Measurements from ENCODE around the gene TMEM214.
A peak's percentile ranks its signal among the peaks of the same experiment; 100 is the strongest.

Gene TMEM214

DNA sequence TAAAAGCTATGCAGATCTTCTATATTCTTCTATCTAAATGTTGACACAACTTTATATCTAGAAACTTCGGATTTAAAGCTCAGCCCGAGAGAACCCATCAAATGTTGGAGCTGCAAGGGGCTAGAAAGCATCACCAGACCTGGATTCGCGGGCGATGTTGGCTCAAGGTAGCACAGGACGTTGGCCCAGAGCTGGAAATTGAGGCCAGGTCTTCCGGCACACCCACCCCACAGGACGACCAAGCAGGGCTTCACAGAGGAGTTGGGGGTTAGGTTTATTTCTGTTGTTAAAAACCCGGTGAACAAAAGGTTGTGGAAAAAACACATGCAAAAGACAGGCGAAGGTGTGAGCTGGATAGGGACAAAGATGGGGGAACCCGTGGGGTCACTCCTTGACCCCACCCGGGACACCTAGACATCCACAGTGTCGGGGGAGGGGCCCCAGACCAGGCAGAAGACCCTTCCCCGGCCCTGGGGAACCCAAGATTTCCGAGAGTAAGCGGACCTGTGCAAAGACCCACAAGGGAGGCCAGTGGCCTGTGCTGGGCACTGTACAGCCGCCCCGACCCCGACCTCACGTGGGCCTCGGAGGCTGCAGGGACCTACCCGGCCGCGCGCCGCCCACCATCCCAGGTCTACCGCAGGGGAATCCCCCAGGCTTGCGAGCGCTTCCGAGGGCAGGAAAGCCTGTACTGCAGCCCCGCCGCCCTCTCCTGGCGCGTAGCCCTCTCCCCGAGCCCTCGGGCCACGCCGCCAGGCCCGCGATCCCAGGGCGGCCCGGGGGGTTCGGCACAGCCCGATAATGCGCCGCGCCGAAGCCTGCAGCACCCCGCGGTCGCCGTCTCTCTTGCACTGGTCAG lies 16.9 kb downstream of the TMEM214 start:
- peak overlapping the region; percentile 85 for H3K27ac ChIP-seq
- no peak for TF ChIP-seq ZFX (IDR thresholded peaks at IDR 0.05; ENCODE audit: borderline replicate concordance)
- TF ChIP-seq, protein P1, sequence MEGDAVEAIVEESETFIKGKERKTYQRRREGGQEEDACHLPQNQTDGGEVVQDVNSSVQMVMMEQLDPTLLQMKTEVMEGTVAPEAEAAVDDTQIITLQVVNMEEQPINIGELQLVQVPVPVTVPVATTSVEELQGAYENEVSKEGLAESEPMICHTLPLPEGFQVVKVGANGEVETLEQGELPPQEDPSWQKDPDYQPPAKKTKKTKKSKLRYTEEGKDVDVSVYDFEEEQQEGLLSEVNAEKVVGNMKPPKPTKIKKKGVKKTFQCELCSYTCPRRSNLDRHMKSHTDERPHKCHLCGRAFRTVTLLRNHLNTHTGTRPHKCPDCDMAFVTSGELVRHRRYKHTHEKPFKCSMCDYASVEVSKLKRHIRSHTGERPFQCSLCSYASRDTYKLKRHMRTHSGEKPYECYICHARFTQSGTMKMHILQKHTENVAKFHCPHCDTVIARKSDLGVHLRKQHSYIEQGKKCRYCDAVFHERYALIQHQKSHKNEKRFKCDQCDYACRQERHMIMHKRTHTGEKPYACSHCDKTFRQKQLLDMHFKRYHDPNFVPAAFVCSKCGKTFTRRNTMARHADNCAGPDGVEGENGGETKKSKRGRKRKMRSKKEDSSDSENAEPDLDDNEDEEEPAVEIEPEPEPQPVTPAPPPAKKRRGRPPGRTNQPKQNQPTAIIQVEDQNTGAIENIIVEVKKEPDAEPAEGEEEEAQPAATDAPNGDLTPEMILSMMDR (IDR thresholded peaks at IDR 0.05), result no peak

GRCh38 chr2:27050281-27050995 lies 17.7 kb downstream of the TMEM214 start:
- H3K27ac ChIP-seq, result peak overlapping the region; percentile 85
- TF ChIP-seq, protein P1 (IDR thresholded peaks at IDR 0.05), result peak; percentile 42
- TF ChIP-seq ZFX (IDR thresholded peaks at IDR 0.05; ENCODE audit: borderline replicate concordance), result no peak

DNA sequence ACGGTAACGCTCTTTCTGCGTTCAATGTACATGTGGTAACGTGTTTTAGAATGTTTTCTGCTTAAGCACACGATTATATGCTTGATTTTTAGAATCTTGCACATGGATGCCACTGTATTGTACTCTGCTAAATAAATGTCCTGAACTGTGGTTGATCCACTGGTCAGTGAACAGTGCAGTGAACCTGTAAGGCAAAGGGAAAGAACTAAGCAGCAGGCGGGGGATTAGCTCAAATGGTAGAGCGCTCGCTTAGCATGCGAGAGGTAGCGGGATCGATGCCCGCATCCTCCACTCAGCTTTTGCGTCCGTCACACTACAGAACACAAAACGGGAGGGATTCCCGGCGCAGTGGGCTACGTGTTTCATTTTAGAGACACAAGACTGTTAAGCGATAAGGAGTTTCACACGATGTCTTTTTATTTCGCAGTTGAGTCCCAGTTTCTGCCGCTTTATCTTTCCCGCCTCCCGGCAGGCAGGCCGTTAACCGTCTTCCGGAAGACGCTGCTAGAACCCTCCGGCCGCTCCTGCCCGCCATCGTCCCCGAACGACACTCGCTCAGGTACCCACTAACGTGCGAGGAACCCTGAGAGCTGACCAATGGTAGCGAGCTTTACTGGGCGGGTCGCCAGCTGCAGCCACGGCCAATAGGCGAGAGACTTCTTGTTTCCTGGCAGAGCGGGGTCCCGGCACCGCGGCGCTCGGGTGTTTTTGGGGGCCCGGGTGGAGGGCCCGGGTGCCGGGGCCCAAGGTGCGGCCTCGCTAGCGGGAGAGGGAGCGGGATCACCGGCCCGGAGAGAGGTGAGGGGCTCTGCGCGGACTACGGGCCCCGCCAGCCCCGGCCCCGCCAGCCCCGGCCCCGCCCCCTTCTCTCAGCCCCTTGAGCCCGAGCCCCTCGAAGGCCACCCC lies 18.5 kb downstream of the TMEM214 start, which contains the start of gene AGBL5:
TSS of gene AGBL5 (plus strand) at position 673 of the 906 bp plus-strand sequence. CDS start 1,291 bp downstream, outside the sequence.
- peak within 1 kb of the TSS; percentile 85 for H3K27ac ChIP-seq

DNA sequence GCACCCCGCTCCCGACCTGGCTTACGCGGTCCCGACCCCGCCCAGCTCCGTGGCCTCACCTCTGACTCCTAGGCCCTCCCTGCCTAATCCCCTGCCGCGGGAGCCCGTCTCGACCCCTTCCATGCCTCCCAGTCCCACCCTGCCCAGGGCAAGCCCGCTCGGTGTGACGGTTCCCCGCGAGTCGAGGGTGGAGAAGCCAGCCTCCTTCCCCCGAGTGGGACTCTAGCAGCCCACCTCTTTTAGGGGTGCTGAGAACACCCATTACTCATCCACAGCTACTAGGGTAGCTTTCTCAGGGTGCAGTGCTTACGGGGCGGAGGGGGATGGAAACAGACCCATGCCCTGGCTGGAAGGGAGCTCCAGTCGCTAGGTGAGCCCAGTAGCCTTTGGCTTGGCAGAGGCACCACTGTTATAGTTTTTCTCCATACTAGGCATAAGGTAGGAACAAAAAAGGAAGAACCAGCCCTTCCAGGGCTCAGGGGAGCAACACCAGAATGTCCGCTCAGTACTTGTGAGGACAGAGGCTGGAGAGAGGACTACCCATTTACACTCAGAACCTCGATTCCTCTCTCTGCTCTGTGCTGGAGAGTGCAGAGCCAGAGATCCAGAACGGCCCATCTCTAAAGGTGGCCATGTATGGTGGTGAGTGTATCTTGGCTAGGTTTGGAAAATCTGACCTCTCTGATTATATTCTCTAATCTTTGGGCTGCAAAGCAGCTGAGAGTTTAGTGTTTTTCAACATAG lies 19.3 kb downstream of the TMEM214 start:
- TF ChIP-seq, protein P1 (IDR thresholded peaks at IDR 0.05), result no peak
- TF ChIP-seq ZFX (IDR thresholded peaks at IDR 0.05; ENCODE audit: borderline replicate concordance), result no peak
- H3K27ac ChIP-seq, result peak overlapping the region; percentile 85

More for the DNA sequence above, 18.5 kb downstream of the TMEM214 start, which contains the start of gene AGBL5:
- TF ChIP-seq ZFX (IDR thresholded peaks at IDR 0.05; ENCODE audit: borderline replicate concordance), result no peak
- TF ChIP-seq, protein P1 (IDR thresholded peaks at IDR 0.05), result no peak

- H3K27ac ChIP-seq, result no peak overlapping the region
These were observed 20.6 kb downstream of the TMEM214 start for GRCh38 chr2:27053321-27053720.

DNA sequence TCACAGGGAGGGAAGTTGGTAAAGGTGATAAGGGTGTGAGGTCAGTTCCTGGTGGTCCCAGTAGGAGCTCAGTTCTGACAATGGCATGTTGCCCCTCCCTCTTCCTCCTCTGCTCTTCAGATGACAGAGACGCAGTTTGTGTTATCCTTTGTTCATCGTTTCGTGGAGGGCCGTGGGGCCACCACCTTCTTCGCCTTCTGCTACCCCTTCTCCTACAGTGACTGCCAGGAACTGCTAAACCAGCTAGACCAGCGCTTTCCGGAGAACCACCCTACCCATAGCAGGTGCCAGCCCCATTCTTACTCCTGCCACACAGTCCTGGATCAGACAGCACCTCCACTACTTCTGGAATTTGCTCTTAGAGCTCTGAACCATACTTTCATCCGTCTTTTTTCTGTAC lies 21.0 kb downstream of the TMEM214 start:
- no peak overlapping the region for H3K27ac ChIP-seq
- TF ChIP-seq ZFX (IDR thresholded peaks at IDR 0.05; ENCODE audit: borderline replicate concordance), result no peak
- TF ChIP-seq, protein P1 (IDR thresholded peaks at IDR 0.05), result no peak

More at GRCh38 chr2:27053321-27053720, 20.6 kb downstream of the TMEM214 start:
- TF ChIP-seq ZFX (IDR thresholded peaks at IDR 0.05; ENCODE audit: borderline replicate concordance), result no peak
- TF ChIP-seq, protein P1 (IDR thresholded peaks at IDR 0.05), result no peak

Data from 22Rv1 (cell line).